H1 (cell line): ENCODE measurements around the gene SLC39A7. TPM values are rescaled to one million over a fixed set of nuclear protein-coding genes. Genes with fewer than 3 reads are reported as not detected.

Source experiments
- BACH1 ChIP-seq: IDR thresholded peaks from 2 replicates; pipeline ENCODE4 v1.6.1; 2012; ENCODE audit warnings: low read length, improper control_type of control experiment
- GTF2F1 ChIP-seq: IDR thresholded peaks from 2 replicates; pipeline ENCODE4 v1.6.1; 2012; ENCODE audit warnings: low read depth, low read length, improper control_type of control experiment, borderline replicate concordance
- HDAC6 ChIP-seq: IDR thresholded peaks from one replicate; pipeline ENCODE4 v1.7.1; 2012; ENCODE audit warnings: low read depth, mild to moderate bottlenecking, inconsistent platforms, low read length, moderate library complexity
- JUN ChIP-seq: IDR thresholded peaks from 2 replicates; pipeline ENCODE4 v1.6.1; 2011; ENCODE audit warnings: low read depth, mild to moderate bottlenecking, improper control_type of control experiment, low read length
- NANOG ChIP-seq: IDR thresholded peaks from 2 replicates; pipeline ENCODE4 v1.6.1; 2011; ENCODE audit warnings: low read length, low read depth, mild to moderate bottlenecking, inconsistent platforms; ENCODE audit not compliant: insufficient read depth, poor library complexity, severe bottlenecking
- POLR2AphosphoS5 ChIP-seq: IDR thresholded peaks from 2 replicates; pipeline ENCODE4 v1.6.1; 2011; ENCODE audit warnings: low read depth, low read length
- SP4 ChIP-seq: IDR thresholded peaks from 2 replicates; pipeline ENCODE4 v1.6.1; 2012; ENCODE audit warnings: low read length, inconsistent platforms
- SUZ12 ChIP-seq: fragments of 200-600 bp; sonication (generic); IDR thresholded peaks from 2 replicates; pipeline ENCODE4 v1.6.1; 2012; ENCODE audit warnings: mild to moderate bottlenecking, inconsistent platforms, low read length, moderate library complexity, mixed read lengths
- TAF7 ChIP-seq: optimal IDR thresholded peaks from 2 replicates; pipeline ENCODE3; 2011; ENCODE audit warnings: low read depth, mild to moderate bottlenecking, inconsistent platforms, low read length, moderate library complexity, borderline replicate concordance
- TEAD4 ChIP-seq: IDR thresholded peaks from 2 replicates; pipeline ENCODE4 v1.6.1; 2012; ENCODE audit warnings: low read depth, low read length, inconsistent platforms, mixed read lengths
- polyA plus RNA-seq, 7 experiments: library from polyadenylated mRNA; depleted of rRNA in 3 of 7; stranded (reverse) in 5 of 7; unstranded in 2 of 7; fragments of >200 nt in 5 of 7; fragments of 200-250 nt in 2 of 7; gene quantifications; 1 replicate in 5 of 7; 2 replicates in 1 of 7; 4 replicates in 1 of 7; pipeline versions ENCODE4 v1.2.1 to v1.2.3, GENCODE V29; 2011 to 2013; ENCODE audit warnings: missing spikeins in 2 of 7, mixed read lengths in 2 of 7
- total RNA-seq: library from RNA; stranded (reverse); fragmentation: NEBNext Ultra II Directional; extraction: Animal tissue kit (Norgen Biotek cat#: 25700); gene quantifications from 2 replicates; pipeline ENCODE4 v1.2.1, GENCODE V29; 2021
- TF ChIP-seq, protein P1 (sequence below): fragments of 300-600 bp; sonication (generic); IDR thresholded peaks from 2 replicates; pipeline ENCODE4 v1.7.1; 2012; ENCODE audit warnings: low read length, moderate library complexity, mild to moderate bottlenecking, inconsistent platforms; ENCODE audit not compliant: insufficient replicate concordance

The SLC39A7 gene
- total and polyA plus RNA-seq, 2 of the 8 experiments (the other 6 are each of a cell fraction or from before 2014, with no cell fraction given), result 63.3 to 123 TPM

DNA sequence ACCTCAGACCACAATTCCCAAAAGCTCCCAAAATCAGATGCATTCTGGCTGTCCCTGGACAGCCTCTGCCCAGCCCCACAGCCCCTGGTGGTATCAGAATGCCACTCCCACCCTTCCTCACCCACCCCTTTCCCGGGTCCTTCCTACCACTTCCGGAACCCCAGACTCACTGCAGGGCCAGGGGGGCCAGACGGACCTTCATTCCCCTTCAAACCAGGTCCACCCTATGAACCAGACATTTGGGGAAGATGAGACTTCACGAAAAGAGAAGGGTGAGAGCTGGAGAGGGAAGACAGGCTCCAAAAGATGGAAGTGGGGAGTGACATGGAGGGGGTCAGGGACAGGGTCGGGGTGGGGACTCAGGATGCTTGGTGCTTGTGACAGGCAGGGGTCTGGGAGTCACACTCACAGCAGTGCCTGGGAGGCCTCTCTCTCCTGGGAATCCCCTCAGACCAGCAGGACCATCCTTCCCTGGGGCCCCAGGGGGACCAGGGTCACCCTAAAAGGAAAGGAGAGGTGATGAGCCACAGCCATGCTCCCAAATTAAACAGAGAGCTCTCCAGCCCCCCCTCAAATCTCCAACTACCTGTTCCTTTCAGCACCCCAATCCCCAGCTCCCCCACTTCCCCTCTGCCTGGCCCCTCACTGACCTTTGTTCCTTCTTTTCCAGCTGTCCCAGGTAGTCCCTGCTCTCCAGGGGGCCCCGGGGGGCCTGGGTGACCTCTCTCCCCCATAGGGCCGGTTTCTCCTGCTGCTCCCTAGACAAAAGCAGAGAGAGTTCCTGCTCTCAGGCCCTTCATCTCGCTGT is 28.6 kb upstream of the SLC39A7 start (continued):
- TF ChIP-seq, protein P1, sequence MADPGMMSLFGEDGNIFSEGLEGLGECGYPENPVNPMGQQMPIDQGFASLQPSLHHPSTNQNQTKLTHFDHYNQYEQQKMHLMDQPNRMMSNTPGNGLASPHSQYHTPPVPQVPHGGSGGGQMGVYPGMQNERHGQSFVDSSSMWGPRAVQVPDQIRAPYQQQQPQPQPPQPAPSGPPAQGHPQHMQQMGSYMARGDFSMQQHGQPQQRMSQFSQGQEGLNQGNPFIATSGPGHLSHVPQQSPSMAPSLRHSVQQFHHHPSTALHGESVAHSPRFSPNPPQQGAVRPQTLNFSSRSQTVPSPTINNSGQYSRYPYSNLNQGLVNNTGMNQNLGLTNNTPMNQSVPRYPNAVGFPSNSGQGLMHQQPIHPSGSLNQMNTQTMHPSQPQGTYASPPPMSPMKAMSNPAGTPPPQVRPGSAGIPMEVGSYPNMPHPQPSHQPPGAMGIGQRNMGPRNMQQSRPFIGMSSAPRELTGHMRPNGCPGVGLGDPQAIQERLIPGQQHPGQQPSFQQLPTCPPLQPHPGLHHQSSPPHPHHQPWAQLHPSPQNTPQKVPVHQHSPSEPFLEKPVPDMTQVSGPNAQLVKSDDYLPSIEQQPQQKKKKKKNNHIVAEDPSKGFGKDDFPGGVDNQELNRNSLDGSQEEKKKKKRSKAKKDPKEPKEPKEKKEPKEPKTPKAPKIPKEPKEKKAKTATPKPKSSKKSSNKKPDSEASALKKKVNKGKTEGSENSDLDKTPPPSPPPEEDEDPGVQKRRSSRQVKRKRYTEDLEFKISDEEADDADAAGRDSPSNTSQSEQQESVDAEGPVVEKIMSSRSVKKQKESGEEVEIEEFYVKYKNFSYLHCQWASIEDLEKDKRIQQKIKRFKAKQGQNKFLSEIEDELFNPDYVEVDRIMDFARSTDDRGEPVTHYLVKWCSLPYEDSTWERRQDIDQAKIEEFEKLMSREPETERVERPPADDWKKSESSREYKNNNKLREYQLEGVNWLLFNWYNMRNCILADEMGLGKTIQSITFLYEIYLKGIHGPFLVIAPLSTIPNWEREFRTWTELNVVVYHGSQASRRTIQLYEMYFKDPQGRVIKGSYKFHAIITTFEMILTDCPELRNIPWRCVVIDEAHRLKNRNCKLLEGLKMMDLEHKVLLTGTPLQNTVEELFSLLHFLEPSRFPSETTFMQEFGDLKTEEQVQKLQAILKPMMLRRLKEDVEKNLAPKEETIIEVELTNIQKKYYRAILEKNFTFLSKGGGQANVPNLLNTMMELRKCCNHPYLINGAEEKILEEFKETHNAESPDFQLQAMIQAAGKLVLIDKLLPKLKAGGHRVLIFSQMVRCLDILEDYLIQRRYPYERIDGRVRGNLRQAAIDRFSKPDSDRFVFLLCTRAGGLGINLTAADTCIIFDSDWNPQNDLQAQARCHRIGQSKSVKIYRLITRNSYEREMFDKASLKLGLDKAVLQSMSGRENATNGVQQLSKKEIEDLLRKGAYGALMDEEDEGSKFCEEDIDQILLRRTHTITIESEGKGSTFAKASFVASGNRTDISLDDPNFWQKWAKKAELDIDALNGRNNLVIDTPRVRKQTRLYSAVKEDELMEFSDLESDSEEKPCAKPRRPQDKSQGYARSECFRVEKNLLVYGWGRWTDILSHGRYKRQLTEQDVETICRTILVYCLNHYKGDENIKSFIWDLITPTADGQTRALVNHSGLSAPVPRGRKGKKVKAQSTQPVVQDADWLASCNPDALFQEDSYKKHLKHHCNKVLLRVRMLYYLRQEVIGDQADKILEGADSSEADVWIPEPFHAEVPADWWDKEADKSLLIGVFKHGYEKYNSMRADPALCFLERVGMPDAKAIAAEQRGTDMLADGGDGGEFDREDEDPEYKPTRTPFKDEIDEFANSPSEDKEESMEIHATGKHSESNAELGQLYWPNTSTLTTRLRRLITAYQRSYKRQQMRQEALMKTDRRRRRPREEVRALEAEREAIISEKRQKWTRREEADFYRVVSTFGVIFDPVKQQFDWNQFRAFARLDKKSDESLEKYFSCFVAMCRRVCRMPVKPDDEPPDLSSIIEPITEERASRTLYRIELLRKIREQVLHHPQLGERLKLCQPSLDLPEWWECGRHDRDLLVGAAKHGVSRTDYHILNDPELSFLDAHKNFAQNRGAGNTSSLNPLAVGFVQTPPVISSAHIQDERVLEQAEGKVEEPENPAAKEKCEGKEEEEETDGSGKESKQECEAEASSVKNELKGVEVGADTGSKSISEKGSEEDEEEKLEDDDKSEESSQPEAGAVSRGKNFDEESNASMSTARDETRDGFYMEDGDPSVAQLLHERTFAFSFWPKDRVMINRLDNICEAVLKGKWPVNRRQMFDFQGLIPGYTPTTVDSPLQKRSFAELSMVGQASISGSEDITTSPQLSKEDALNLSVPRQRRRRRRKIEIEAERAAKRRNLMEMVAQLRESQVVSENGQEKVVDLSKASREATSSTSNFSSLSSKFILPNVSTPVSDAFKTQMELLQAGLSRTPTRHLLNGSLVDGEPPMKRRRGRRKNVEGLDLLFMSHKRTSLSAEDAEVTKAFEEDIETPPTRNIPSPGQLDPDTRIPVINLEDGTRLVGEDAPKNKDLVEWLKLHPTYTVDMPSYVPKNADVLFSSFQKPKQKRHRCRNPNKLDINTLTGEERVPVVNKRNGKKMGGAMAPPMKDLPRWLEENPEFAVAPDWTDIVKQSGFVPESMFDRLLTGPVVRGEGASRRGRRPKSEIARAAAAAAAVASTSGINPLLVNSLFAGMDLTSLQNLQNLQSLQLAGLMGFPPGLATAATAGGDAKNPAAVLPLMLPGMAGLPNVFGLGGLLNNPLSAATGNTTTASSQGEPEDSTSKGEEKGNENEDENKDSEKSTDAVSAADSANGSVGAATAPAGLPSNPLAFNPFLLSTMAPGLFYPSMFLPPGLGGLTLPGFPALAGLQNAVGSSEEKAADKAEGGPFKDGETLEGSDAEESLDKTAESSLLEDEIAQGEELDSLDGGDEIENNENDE, result no peak
- TF ChIP-seq BACH1 (no peak), TAF7 (no peak), JUN (no peak), GTF2F1 (no peak), SUZ12 (no peak), TEAD4 (no peak), SP4 (no peak), HDAC6 (no peak), POLR2AphosphoS5 (no peak), NANOG (no peak)
